ENCODE results near the gene ASB15.

- TF ChIP-seq CTCF (IDR thresholded peaks at IDR 0.05; ENCODE audit: low read length) (no peak), EZH2phosphoT487 (IDR thresholded peaks at IDR 0.05; ENCODE audit: low read length) (no peak), EZH2 (optimal IDR thresholded peaks at IDR 0.05; ENCODE audit: low read depth, low read length) (no peak)
Observed at GRCh38 chr7:123647106-123647730, 45.6 kb downstream of the ASB15 start.
